ENCODE data around the gene CBFB. TPM values are rescaled to one million over a fixed set of nuclear protein-coding genes. Genes with fewer than 3 reads are reported as not detected.

CBFB gene
- total RNA-seq, 1 donor from 2014 or later = 46.9 TPM

GRCh38 chr16:67146523-67147357 lies 117.8 kb downstream of the CBFB start:
- ATAC-seq (no peak), DNase-seq (no peak)
- Histone ChIP-seq H3K36me3 (peaks cover 75% of the 10 kb centered on the region), H3K4me3 (no peak overlapping the region), H3K4me1 (peaks cover 21% of the 10 kb centered on the region), H3K27me3 (ENCODE audit: low read depth) (peaks cover 12% of the 10 kb centered on the region), H3K27ac (no peak overlapping the region), H3K9me3 (no peaks in the 10 kb centered on the region)
- intact Hi-C loops (cut with DNase I) = no loop called here
- no peak for TF ChIP-seq CTCF (IDR thresholded peaks at IDR 0.05)

GRCh38 chr16:67147437-67148140 lies 118.6 kb downstream of the CBFB start:
- TF ChIP-seq CTCF (IDR thresholded peaks at IDR 0.05) = no peak
- no peak for ATAC-seq
- H3K9me3 ChIP-seq = no peaks in the 10 kb centered on the region
- H3K4me3 ChIP-seq = no peak overlapping the region
- peaks cover 66% of the 10 kb centered on the region for H3K36me3 ChIP-seq
- H3K4me1 ChIP-seq = peaks cover 21% of the 10 kb centered on the region
- H3K27me3 ChIP-seq (ENCODE audit: low read depth) = peaks cover 12% of the 10 kb centered on the region
- no peak overlapping the region for H3K27ac ChIP-seq
- DNase-seq = no peak
- intact Hi-C loops (cut with DNase I) = no loop called here

DNA sequence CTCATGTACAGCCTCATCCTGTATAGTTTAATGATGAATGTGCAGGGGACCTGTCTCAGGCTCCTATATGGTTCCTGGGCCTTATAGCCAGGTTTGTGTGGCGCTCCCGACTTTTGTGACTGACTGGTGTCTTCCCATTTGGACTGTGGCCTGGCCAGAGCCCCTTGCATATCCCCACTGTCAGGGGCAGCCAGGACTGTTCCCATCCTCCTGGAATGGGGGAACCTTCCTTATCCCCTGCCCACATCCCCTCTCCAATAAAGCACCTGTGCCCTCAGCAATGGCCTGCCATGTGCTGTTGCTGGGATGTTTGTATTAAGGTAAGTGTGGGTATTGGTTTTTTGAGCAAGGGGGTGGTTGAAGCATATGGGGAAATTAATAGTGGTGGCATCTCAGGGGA lies 119.3 kb downstream of the CBFB start:
- Histone ChIP-seq H3K36me3 (peaks cover 60% of the 10 kb centered on the region), H3K4me3 (no peak overlapping the region), H3K9me3 (no peaks in the 10 kb centered on the region), H3K27ac (no peak overlapping the region), H3K27me3 (ENCODE audit: low read depth) (peaks cover 12% of the 10 kb centered on the region), H3K4me1 (peaks cover 21% of the 10 kb centered on the region)
- DNase-seq (no peak), ATAC-seq (no peak)
- TF ChIP-seq CTCF (IDR thresholded peaks at IDR 0.05) = no peak
- intact Hi-C loops (cut with DNase I) = no loop called here

GRCh38 chr16:67148656-67149275 lies 119.8 kb downstream of the CBFB start:
- DNase-seq (no peak), ATAC-seq (no peak)
- intact Hi-C loops (cut with DNase I) = no loop called here
- H3K27me3 ChIP-seq (ENCODE audit: low read depth) = peaks cover 12% of the 10 kb centered on the region
- TF ChIP-seq CTCF (IDR thresholded peaks at IDR 0.05) = no peak
- H3K4me3 ChIP-seq = no peak overlapping the region
- peaks cover 21% of the 10 kb centered on the region for H3K4me1 ChIP-seq
- H3K27ac ChIP-seq = no peak overlapping the region
- peaks cover 54% of the 10 kb centered on the region for H3K36me3 ChIP-seq
- H3K9me3 ChIP-seq = no peaks in the 10 kb centered on the region

- H3K4me1 ChIP-seq = peaks cover 21% of the 10 kb centered on the region
- no peak overlapping the region for H3K27ac ChIP-seq
- DNase-seq (no peak), ATAC-seq (no peak)
- no peak for TF ChIP-seq CTCF (IDR thresholded peaks at IDR 0.05)
- H3K4me3 ChIP-seq = peak overlapping the region; percentile 68
- H3K27me3 ChIP-seq (ENCODE audit: low read depth) = peaks cover 12% of the 10 kb centered on the region
- H3K9me3 ChIP-seq = no peaks in the 10 kb centered on the region
- H3K36me3 ChIP-seq = peaks cover 51% of the 10 kb centered on the region
- intact Hi-C loops (cut with DNase I) = loop anchor here (10.0 kb wide), 1 partner anchor 175 kb away; no protein-coding TSS in a partner anchor
Observed at GRCh38 chr16:67149276-67150046, 120.5 kb downstream of the CBFB start.
